PC-3 (cell line): ENCODE measurements around the gene STAT5A. TPM values are rescaled to one million over a fixed set of nuclear protein-coding genes. Genes with fewer than 3 reads are reported as not detected.

Experiments
- ATAC-seq: fragments of 200-7000 bp; cut with Tn5 transposase; 2 replicates; pipeline ENCODE4 v1.9.1; 2020; ENCODE audit warnings: mild to moderate bottlenecking, moderate library complexity
- BruUV-seq: library from RNA; stranded (reverse); fragments of 400-500 nt; replicated peaks from 2 replicates; lab custom pipeline; 2021; lab: Mats Ljungman, UMichigan
- CTCF ChIA-PET: fragments of 300-600 bp; sonication (Branson Sonifier 250); formaldehyde crosslinking; loops from one replicate; lab custom pipeline; 2022; ENCODE audit warnings: antibody characterized with exemption; lab: Charles Lee
- POLR2A ChIA-PET: fragments of 300-600 bp; sonication (Branson Sonifier 250); formaldehyde crosslinking; loops from one replicate; lab custom pipeline; 2022; ENCODE audit warnings: antibody characterized with exemption; ENCODE audit not compliant: unreplicated experiment; lab: Charles Lee
- DNase-seq: peaks from one replicate; pipeline ENCODE4 v3.0.0-alpha.2; 2015
- H2AFZ ChIP-seq: fragments of 300-600 bp; sonication (generic); 2 replicates; pipeline ENCODE4 v1.6.0; 2016; ENCODE audit warnings: antibody characterized with exemption, low read length
- H3F3A ChIP-seq: fragments of 300-600 bp; sonication (generic); one replicate; pipeline ENCODE4 v1.6.0; 2017; ENCODE audit warnings: antibody characterized with exemption, low read length, control low read depth, mild to moderate bottlenecking; ENCODE audit not compliant: unreplicated experiment
- H3K27ac ChIP-seq: fragments of 300-600 bp; sonication (generic); 2 replicates; pipeline ENCODE4 v1.5.1; 2016; ENCODE audit warnings: mild to moderate bottlenecking, low read length
- H3K27me3 ChIP-seq: fragments of 300-600 bp; sonication (generic); 2 replicates; pipeline ENCODE4 v1.6.1; 2016; ENCODE audit warnings: low read length, mixed read lengths
- H3K36me3 ChIP-seq: fragments of 300-600 bp; sonication (generic); 2 replicates; pipeline ENCODE4 v1.6.1; 2016; ENCODE audit warnings: low read depth, mixed run types, low read length, mixed read lengths
- H3K4me1 ChIP-seq: fragments of 300-600 bp; sonication (generic); 2 replicates; pipeline ENCODE4 v1.5.1; 2016; ENCODE audit warnings: low read length; ENCODE audit not compliant: insufficient read depth
- H3K4me2 ChIP-seq: fragments of 300-600 bp; sonication (generic); 2 replicates; pipeline ENCODE4 v1.6.0; 2016; ENCODE audit warnings: low read length
- H3K4me3 ChIP-seq: fragments of 300-600 bp; sonication (generic); 2 replicates; pipeline ENCODE4 v1.5.1; 2016; ENCODE audit warnings: mild to moderate bottlenecking, low read length, mixed read lengths
- H3K79me2 ChIP-seq: fragments of 300-600 bp; sonication (generic); 2 replicates; pipeline ENCODE4 v1.6.1; 2017; ENCODE audit warnings: low read length, mixed read lengths
- H3K9ac ChIP-seq: fragments of 300-600 bp; sonication (generic); 2 replicates; pipeline ENCODE4 v1.6.0; 2016; ENCODE audit warnings: mild to moderate bottlenecking, low read length
- H3K9me2 ChIP-seq: fragments of 300-600 bp; sonication (generic); replicated peaks from 2 replicates; pipeline ENCODE4 v1.6.1; 2016; ENCODE audit warnings: mixed run types, low read length, mixed read lengths
- H3K9me3 ChIP-seq: fragments of 300-600 bp; sonication (generic); 2 replicates; pipeline ENCODE4 v1.6.1; 2016; ENCODE audit warnings: low read length, mixed read lengths
- H4K20me1 ChIP-seq: fragments of 300-600 bp; sonication (generic); 2 replicates; pipeline ENCODE4 v1.6.1; 2016; ENCODE audit warnings: low read length, mixed read lengths
- CTCF ChIP-seq: fragments of 300-600 bp; sonication (generic); conservative IDR thresholded peaks from 2 replicates; pipeline ENCODE4 v1.5.1; 2017; ENCODE audit warnings: antibody characterized with exemption, low read depth, mild to moderate bottlenecking, low read length
- EZH2 ChIP-seq: fragments of 300-600 bp; sonication (generic); IDR thresholded peaks from one replicate; pipeline ENCODE4 v1.6.1; 2017; ENCODE audit warnings: antibody characterized with exemption, mild to moderate bottlenecking, low read length; ENCODE audit not compliant: unreplicated experiment
- EZH2phosphoT487 ChIP-seq: fragments of 300-600 bp; sonication (generic); IDR thresholded peaks from 2 replicates; pipeline ENCODE4 v1.6.1; 2018; ENCODE audit warnings: mild to moderate bottlenecking, antibody characterized with exemption, low read length, borderline replicate concordance
- intact Hi-C: fragments of 100-400 bp; cut with micrococcal nuclease; formaldehyde crosslinking; loops from 2 replicates; pipeline ENCODE4 v1.9.0; 2023
- total RNA-seq: library from RNA; depleted of rRNA; stranded (reverse); fragments of >200 nt; gene quantifications from 2 replicates; pipeline ENCODE4 v1.2.3, GENCODE V29; 2014

STAT5A gene
- total RNA-seq, 1 experiment from 2014 or later, result not detected

- H3K9me2 ChIP-seq, result no peaks in the 10 kb centered on the region
- ChIA-PET CTCF (no interaction called here), POLR2A (no interaction called here)
- H3K27ac ChIP-seq, result no peak overlapping the region
- H4K20me1 ChIP-seq, result no peaks in the 10 kb centered on the region
- ATAC-seq, result no peak
- H3K79me2 ChIP-seq, result no peaks in the 10 kb centered on the region
- no peak for DNase-seq
- no peaks in the 10 kb centered on the region for H3K27me3 ChIP-seq
- no peaks in the 10 kb centered on the region for H3K36me3 ChIP-seq
- no peak overlapping the region for H3K9ac ChIP-seq
- H3K4me1 ChIP-seq, result no peaks in the 10 kb centered on the region
- H3K4me2 ChIP-seq, result no peak overlapping the region
- no peak overlapping the region for H2AFZ ChIP-seq
- H3K9me3 ChIP-seq, result no peaks in the 10 kb centered on the region
- H3K4me3 ChIP-seq, result no peak overlapping the region
- intact Hi-C loops, result no loop called here
- TF ChIP-seq CTCF, result no peak
- TF ChIP-seq EZH2, result no peak
- no peak for TF ChIP-seq EZH2phosphoT487
- BruUV-seq, result no TSS peak
- no peaks in the 10 kb centered on the region for H3F3A ChIP-seq
These were observed 18.1 kb upstream of the STAT5A start for GRCh38 chr17:42270170-42270535.

GRCh38 chr17:42270596-42270995 lies 17.7 kb upstream of the STAT5A start:
- no TSS peak for BruUV-seq
- Histone ChIP-seq H3K9ac (no peak overlapping the region), H3K4me3 (no peak overlapping the region), H3K4me2 (no peak overlapping the region), H2AFZ (no peak overlapping the region), H3K9me2 (no peaks in the 10 kb centered on the region), H3K4me1 (no peaks in the 10 kb centered on the region), H3K27me3 (no peaks in the 10 kb centered on the region), H3K36me3 (no peaks in the 10 kb centered on the region), H4K20me1 (no peaks in the 10 kb centered on the region), H3K79me2 (no peaks in the 10 kb centered on the region), H3K27ac (no peak overlapping the region), H3F3A (no peaks in the 10 kb centered on the region), H3K9me3 (no peaks in the 10 kb centered on the region)
- POLR2A ChIA-PET, result no interaction called here
- DNase-seq (no peak), ATAC-seq (no peak)
- intact Hi-C loops, result no loop called here
- CTCF ChIA-PET, result no interaction called here
- TF ChIP-seq CTCF (no peak), EZH2phosphoT487 (no peak), EZH2 (no peak)

GRCh38 chr17:42271006-42271778 lies 17.1 kb upstream of the STAT5A start:
- Histone ChIP-seq H3K27me3 (no peaks in the 10 kb centered on the region), H4K20me1 (no peaks in the 10 kb centered on the region), H2AFZ (no peak overlapping the region), H3F3A (no peaks in the 10 kb centered on the region), H3K4me3 (no peak overlapping the region), H3K9me3 (no peaks in the 10 kb centered on the region), H3K9me2 (no peaks in the 10 kb centered on the region), H3K4me2 (no peak overlapping the region), H3K9ac (no peak overlapping the region), H3K27ac (no peak overlapping the region), H3K36me3 (no peaks in the 10 kb centered on the region), H3K79me2 (no peaks in the 10 kb centered on the region), H3K4me1 (no peaks in the 10 kb centered on the region)
- no peak for DNase-seq
- POLR2A ChIA-PET, result no interaction called here
- CTCF ChIA-PET, result no interaction called here
- ATAC-seq, result no peak
- intact Hi-C loops, result no loop called here
- no peak for TF ChIP-seq EZH2phosphoT487
- TF ChIP-seq CTCF, result no peak
- no peak for TF ChIP-seq EZH2
- no TSS peak for BruUV-seq
